Left hindlimb (tissue), 1 donor: ENCODE data around the gene SLC25A26.
"Not testable (repeated sequence)": the region's sequence is repeated elsewhere in the genome, so short reads cannot be mapped to it uniquely, and the experiment has no call there.

ENCODE experiments used
- DNase-seq: peaks from one replicate; pipeline ENCODE4 v3.0.0-alpha.2; 2018

The SLC25A26 gene

DNA sequence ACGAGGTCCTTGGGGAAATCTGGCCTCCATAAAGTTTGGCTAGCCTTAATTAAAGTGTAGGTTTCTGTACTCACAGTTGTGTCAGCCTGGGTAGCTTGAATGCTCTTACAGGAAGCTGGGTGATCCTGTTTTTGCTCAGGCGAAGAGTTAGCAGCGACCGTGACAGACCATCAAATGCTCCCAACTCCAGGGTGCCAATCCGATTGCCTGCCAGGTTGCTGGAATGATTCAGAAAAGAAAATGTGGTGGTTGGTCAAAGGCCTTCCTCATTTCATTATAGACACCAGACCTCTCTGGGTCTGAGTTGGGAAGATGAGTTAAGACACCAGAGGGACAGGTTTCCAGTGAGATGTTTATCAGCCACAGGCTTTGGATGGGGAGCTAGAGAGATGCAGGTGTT lies 194.0 kb downstream of the SLC25A26 start:
- DNase-seq, result no peak

- DNase-seq, result no peak
These were observed 195.1 kb downstream of the SLC25A26 start for GRCh38 chr3:66415867-66416428.

DNA sequence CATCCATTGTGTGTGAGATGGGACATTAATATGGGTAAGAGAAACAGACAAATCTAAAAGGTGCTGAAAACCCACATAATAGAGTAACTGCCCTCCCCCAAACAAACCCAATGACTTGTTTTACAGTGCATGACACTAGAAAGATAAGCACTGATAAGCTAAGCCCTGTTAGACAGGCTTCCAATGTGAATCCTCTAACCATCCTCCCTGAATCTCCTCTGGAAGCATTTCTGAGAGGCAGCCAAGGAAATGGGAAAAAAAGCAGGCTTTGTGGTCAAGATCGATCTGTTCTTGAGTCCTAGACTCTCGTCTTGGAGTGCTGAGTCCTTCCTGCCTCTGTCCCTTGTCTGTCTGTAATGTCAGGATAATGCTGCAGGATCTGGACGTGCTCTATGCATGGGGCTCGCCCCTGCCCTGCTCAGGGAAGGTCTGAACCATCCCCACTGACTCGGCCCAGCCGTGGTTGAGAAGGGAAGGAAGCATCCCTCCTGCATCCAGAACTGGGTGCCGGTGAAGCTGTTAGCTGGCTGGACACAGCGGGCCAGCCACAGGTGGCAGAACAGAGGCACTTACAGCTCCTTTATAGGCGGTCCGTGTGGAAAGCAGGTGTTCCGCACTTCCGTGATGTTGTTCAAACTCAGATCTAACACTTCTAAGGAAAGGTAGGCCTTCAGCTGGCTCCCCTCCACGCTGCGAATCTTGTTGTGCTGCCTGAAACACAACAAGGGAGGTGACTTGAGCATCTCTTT lies 195.9 kb downstream of the SLC25A26 start:
- no peak for DNase-seq

DNA sequence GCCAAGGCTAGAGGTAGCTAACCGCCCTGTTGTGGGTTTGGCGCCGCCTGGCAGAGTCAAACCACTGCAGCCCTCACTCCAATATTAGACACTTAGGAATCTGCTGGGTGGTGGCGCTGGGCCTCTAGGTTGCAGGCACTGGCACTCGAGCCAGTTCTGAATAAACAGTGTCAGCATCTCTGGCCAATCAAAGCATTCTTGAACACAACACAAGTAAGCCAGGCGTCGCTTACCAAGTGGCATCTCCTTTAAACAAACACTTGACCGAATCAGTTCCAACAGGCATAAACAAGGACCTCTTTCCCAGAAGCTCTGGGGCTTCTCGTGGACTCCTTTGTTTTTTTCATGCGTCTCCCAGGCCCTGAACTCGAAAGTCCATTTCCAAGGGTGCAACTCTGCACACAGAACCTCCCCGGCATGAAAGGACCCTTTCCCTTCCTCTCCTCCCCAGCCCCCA lies 197.7 kb downstream of the SLC25A26 start:
- peak; percentile 20 for DNase-seq

DNA sequence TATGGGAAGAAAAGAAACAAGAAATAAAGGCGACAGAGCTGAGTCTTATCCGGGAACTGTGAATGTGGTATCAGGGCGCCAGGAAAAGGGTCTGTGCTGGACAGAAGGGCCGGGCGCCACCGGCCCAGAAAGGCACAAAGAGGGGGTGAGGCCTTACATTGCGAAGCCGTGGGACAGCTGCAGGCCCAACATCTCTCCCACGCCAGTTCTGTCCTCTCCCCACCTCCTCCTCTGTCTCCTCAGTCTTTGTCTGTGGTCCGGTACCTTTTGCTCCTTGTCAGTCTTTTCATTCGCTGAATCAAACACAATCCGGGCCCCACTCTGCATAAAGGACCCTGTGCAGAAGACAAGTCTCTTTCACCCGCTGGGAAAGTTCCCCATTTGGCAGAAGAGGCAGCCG lies 198.2 kb downstream of the SLC25A26 start:
- peak; percentile 4 for DNase-seq

DNA sequence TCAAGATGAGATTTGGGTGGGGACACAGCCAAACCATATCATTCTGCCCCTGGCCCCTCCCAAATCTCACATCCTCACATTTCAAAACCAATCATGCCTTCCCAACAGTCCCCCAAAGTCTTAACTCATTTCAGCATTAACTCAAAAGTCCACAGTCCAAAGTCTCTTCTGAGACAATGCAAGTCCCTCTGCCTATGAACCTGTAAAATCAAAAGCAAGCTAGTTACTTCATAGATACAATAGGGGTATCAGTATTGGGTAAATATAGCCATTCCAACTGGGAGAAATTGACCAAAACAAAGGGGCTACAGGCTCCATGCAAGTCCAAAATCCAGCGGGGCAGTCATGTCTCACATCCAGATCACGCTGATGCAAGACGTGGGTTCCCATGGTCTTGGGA lies 200.3 kb downstream of the SLC25A26 start:
- DNase-seq, result not testable (repeated sequence)

- peak; percentile 19 for DNase-seq
These were observed 201.1 kb downstream of the SLC25A26 start for GRCh38 chr3:66421893-66422292.

DNA sequence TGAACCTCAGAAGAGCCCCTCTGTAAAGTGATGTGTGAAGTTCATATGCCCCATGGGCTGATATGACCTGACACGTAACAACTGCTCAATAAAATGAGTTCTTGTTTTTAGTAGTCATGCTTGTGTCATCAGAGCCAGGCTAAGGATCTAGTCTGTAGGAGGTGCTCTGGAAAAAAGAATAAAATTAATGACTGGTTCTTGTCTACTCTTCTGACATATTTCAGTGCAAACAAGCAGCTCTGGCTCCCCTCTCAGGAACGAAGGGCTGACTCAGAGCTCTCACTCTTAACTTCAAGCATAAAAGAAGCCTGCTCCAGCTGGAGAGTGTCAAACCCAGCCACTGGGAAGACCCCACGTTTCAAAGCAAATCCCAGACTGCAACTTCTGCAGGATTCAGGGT lies 203.0 kb downstream of the SLC25A26 start:
- DNase-seq, result no peak

GRCh38 chr3:66425032-66425431 lies 204.2 kb downstream of the SLC25A26 start:
- no peak for DNase-seq

GRCh38 chr3:66425576-66426114 lies 204.8 kb downstream of the SLC25A26 start:
- no peak for DNase-seq

- DNase-seq, result no peak
These were observed 205.3 kb downstream of the SLC25A26 start for GRCh38 chr3:66426135-66426534.

DNA sequence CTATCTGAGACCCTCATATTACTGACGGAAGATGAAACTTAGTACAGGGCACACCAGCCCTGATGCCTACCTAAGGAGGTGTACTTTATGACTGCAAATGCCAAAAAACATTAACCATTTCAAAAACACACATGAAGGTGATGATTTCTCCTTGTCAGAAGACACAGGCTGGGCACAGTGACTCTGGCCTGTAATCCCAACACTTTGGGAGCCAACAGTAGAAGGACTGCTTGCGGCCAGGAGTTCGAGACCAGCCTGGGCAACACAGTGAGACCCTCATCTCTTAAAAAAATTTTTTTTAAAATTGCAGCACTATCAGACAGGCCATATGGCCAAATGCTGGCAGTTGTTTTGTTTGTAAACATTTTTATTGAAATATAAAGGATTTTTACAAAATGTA lies 206.6 kb downstream of the SLC25A26 start:
- no peak for DNase-seq

DNA sequence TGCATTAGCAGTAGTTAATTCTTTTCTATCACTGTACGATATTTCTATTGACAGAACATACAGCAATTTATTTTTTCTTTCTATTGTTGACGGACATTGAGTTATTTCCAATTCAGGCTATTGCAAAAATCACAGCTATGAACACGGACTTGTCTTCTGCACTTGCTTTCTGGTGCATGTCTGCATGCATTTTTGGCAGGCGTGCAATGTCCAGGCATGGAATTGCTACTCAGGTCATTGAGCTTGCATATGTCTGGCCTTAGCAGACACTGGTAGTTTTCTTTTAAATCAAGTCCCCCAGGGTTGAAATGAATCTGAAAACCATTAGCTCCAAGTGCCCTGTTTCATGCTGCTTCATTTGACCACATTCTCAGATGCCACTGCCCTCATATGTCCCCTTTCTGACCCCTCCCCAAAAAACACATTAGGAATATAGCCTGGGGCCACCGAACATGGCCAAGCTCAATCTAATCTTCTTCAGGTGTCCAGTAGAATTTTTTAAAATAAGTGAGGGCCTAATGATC lies 207.2 kb downstream of the SLC25A26 start:
- DNase-seq, result no peak
